KMS-11 (cell line): ENCODE data around the gene ARL15.

Experiments
- H2AFZ ChIP-seq: fragments of 200-600 bp; sonication (generic); 2 replicates; pipeline ENCODE4 v1.6.1; 2016; ENCODE audit warnings: antibody characterized with exemption, mixed run types, low read depth
- H3K27ac ChIP-seq: fragments of 200-600 bp; sonication (generic); 2 replicates; pipeline ENCODE4 v1.6.1; 2016; ENCODE audit warnings: mild to moderate bottlenecking, mixed run types
- H3K27me3 ChIP-seq: fragments of 200-600 bp; sonication (generic); 2 replicates; pipeline ENCODE4 v1.6.1; 2017; ENCODE audit warnings: mild to moderate bottlenecking, low read depth, mixed run types, moderate library complexity; ENCODE audit not compliant: insufficient read depth
- H3K36me3 ChIP-seq: fragments of 200-600 bp; sonication (generic); 2 replicates; pipeline ENCODE4 v1.6.1; 2017; ENCODE audit warnings: mild to moderate bottlenecking, mixed run types; ENCODE audit not compliant: insufficient read depth
- H3K4me1 ChIP-seq: fragments of 200-600 bp; sonication (generic); 2 replicates; pipeline ENCODE4 v1.6.1; 2016; ENCODE audit warnings: mild to moderate bottlenecking, low read depth, mixed run types; ENCODE audit not compliant: poor library complexity, severe bottlenecking
- H3K4me2 ChIP-seq: fragments of 200-600 bp; sonication (generic); 2 replicates; pipeline ENCODE4 v1.7.0; 2016; ENCODE audit warnings: mild to moderate bottlenecking, mixed run types
- H3K4me3 ChIP-seq: fragments of 200-600 bp; sonication (generic); IDR thresholded peaks from 2 replicates; pipeline ENCODE4 v1.6.1; 2017; ENCODE audit warnings: low read depth, low read length, mixed read lengths; ENCODE audit not compliant: insufficient read depth
- H3K79me2 ChIP-seq: fragments of 200-600 bp; sonication (generic); 2 replicates; pipeline ENCODE4 v1.6.1; 2016; ENCODE audit warnings: low read depth, mixed run types; ENCODE audit not compliant: insufficient read depth
- H3K9ac ChIP-seq: fragments of 200-600 bp; sonication (generic); 2 replicates; pipeline ENCODE4 v1.6.1; 2016; ENCODE audit warnings: mild to moderate bottlenecking, mixed run types
- H4K20me1 ChIP-seq: fragments of 200-600 bp; sonication (generic); 2 replicates; pipeline ENCODE4 v1.6.1; 2016; ENCODE audit warnings: mild to moderate bottlenecking, mixed run types; ENCODE audit not compliant: insufficient read depth
- TF ChIP-seq, protein P1 (sequence below): fragments of 200-600 bp; sonication (generic); conservative IDR thresholded peaks from 2 replicates; pipeline ENCODE4 v1.6.1; 2017; ENCODE audit warnings: low read depth, mild to moderate bottlenecking, antibody characterized with exemption, low read length, moderate library complexity, mixed read lengths

ARL15 gene

GRCh38 chr5:54136516-54137440, 173.6 kb downstream of the ARL15 start:
- Histone ChIP-seq H3K27ac (no peak overlapping the region), H3K4me1 (no peaks in the 10 kb centered on the region), H3K4me2 (no peak overlapping the region), H3K9ac (no peak overlapping the region), H3K4me3 (no peak overlapping the region), H4K20me1 (no peaks in the 10 kb centered on the region), H2AFZ (no peak overlapping the region), H3K36me3 (no peaks in the 10 kb centered on the region), H3K79me2 (no peaks in the 10 kb centered on the region), H3K27me3 (no peaks in the 10 kb centered on the region)
- TF ChIP-seq, protein P1, sequence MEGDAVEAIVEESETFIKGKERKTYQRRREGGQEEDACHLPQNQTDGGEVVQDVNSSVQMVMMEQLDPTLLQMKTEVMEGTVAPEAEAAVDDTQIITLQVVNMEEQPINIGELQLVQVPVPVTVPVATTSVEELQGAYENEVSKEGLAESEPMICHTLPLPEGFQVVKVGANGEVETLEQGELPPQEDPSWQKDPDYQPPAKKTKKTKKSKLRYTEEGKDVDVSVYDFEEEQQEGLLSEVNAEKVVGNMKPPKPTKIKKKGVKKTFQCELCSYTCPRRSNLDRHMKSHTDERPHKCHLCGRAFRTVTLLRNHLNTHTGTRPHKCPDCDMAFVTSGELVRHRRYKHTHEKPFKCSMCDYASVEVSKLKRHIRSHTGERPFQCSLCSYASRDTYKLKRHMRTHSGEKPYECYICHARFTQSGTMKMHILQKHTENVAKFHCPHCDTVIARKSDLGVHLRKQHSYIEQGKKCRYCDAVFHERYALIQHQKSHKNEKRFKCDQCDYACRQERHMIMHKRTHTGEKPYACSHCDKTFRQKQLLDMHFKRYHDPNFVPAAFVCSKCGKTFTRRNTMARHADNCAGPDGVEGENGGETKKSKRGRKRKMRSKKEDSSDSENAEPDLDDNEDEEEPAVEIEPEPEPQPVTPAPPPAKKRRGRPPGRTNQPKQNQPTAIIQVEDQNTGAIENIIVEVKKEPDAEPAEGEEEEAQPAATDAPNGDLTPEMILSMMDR, result no peak

GRCh38 chr5:54135042-54135441, 175.3 kb downstream of the ARL15 start:
- H3K27ac ChIP-seq, result no peak overlapping the region
- no peaks in the 10 kb centered on the region for H3K79me2 ChIP-seq
- H3K27me3 ChIP-seq, result no peaks in the 10 kb centered on the region
- no peaks in the 10 kb centered on the region for H3K4me1 ChIP-seq
- no peak overlapping the region for H3K9ac ChIP-seq
- H4K20me1 ChIP-seq, result no peaks in the 10 kb centered on the region
- no peak overlapping the region for H3K4me2 ChIP-seq
- no peaks in the 10 kb centered on the region for H3K36me3 ChIP-seq
- TF ChIP-seq, protein P1, result no peak
- H2AFZ ChIP-seq, result no peak overlapping the region
- no peak overlapping the region for H3K4me3 ChIP-seq

DNA sequence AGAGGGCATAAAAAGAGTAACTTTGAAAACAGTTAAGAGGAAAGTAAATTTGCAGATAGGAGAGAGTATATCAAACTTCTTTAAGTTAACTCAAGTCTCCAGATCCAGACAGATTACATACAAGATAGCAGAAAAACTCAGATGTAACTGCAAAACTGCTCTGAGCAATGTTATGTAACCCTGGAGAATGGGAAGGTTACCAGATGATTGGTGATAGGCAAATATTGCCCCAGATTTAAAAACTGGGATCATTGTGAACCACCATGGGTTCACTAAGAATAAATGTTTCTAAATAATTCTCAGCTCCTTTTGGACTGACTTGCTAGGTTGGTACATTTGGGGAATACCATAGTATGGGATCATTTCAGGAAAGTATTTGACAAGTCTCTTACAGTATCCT, 176.5 kb downstream of the ARL15 start:
- H3K9ac ChIP-seq, result no peak overlapping the region
- no peak overlapping the region for H3K27ac ChIP-seq
- H3K27me3 ChIP-seq, result no peaks in the 10 kb centered on the region
- TF ChIP-seq, protein P1, result no peak
- H2AFZ ChIP-seq, result no peak overlapping the region
- no peaks in the 10 kb centered on the region for H3K4me1 ChIP-seq
- H3K4me2 ChIP-seq, result no peak overlapping the region
- no peak overlapping the region for H3K4me3 ChIP-seq
- no peaks in the 10 kb centered on the region for H4K20me1 ChIP-seq
- H3K79me2 ChIP-seq, result no peaks in the 10 kb centered on the region
- H3K36me3 ChIP-seq, result no peaks in the 10 kb centered on the region

DNA sequence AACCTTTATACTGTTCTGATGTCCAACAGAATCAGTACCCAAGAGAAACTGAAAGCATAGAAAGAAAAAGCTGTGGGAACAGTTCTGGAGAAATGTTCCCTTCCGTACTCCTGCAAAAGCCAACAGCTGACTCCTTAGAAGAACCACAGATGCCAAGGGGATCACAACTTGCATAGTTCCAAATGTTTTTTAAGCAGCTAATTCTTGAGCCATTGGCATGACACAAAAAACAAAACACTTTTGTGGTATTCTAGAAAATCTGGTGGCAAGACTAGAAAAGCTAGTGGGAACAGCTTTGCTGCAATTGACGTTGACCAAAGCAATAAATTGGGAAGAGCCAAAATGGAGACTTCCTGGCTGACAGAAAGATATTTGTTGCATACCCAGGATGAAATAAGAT, 189.9 kb downstream of the ARL15 start:
- no peak overlapping the region for H3K27ac ChIP-seq
- no peaks in the 10 kb centered on the region for H3K27me3 ChIP-seq
- H3K79me2 ChIP-seq, result no peaks in the 10 kb centered on the region
- no peak overlapping the region for H3K9ac ChIP-seq
- no peaks in the 10 kb centered on the region for H3K4me1 ChIP-seq
- H3K36me3 ChIP-seq, result no peaks in the 10 kb centered on the region
- H4K20me1 ChIP-seq, result no peaks in the 10 kb centered on the region
- no peak overlapping the region for H2AFZ ChIP-seq
- H3K4me2 ChIP-seq, result no peak overlapping the region
- TF ChIP-seq, protein P1, result no peak
- no peak overlapping the region for H3K4me3 ChIP-seq
